Thyroid gland (tissue), 4 donors: ENCODE results near the gene EXOC4. TPM values are rescaled to one million over a fixed set of nuclear protein-coding genes. Genes with fewer than 3 reads are reported as not detected.

ENCODE experiments used
- DNase-seq, 2 donors: peaks; one replicate each; pipeline ENCODE4 v3.0.0-alpha.2; 2019
- H3K27ac ChIP-seq, 3 donors: fragments of 200-600 bp; sonication (generic); 1 replicate in 2 of 3; 2 replicates in 1 of 3; pipeline ENCODE4 v1.5.1; 2016 to 2019; ENCODE audit warnings: mild to moderate bottlenecking in 1 of 3, moderate library complexity in 1 of 3
- H3K27me3 ChIP-seq: fragments of 200-600 bp; sonication (generic); one replicate; pipeline ENCODE4 v1.5.1; 2019
- H3K36me3 ChIP-seq, 2 donors: fragments of 200-600 bp; sonication (generic); one replicate each; pipeline ENCODE4 v1.5.1; 2016 to 2019
- H3K4me1 ChIP-seq, 2 donors: fragments of 200-600 bp; sonication (generic); one replicate each; pipeline ENCODE4 v1.5.1; 2017 to 2019
- H3K4me3 ChIP-seq, 3 donors: fragments of 200-600 bp; sonication (generic); replicated peaks in 1 of 3; 1 replicate in 2 of 3; 2 replicates in 1 of 3; pipeline ENCODE4 v1.5.1; 2016; ENCODE audit warnings: mild to moderate bottlenecking in 1 of 3
- H3K9me3 ChIP-seq: fragments of 200-600 bp; sonication (generic); one replicate; pipeline ENCODE4 v1.5.1; 2017
- POLR2A ChIP-seq, 2 donors: fragments of 450-650 bp; IDR thresholded peaks; one replicate each; pipeline ENCODE4 v1.6.1; 2017; ENCODE audit warnings: antibody characterized with exemption in 2 of 2, mild to moderate bottlenecking in 2 of 2, moderate library complexity in 1 of 2
- WGBS, 2 donors: methylation state at CpG; one replicate each; pipeline ENCODE4 v1.1.5; 2017; 5-methylcytosine and 5-hydroxymethylcytosine counted together
- intact Hi-C: fragments of 100-400 bp; cut with DNase I; formaldehyde crosslinking; loops from one replicate; pipeline ENCODE4 v1.15.1; 2023
- total RNA-seq, 4 donors: library from RNA; depleted of rRNA; stranded (reverse); fragments of >200 nt; gene quantifications; one replicate each; pipeline ENCODE4 v1.2.3, GENCODE V29; 2016
- TF ChIP-seq, protein P1 (sequence below), 6 experiments: fragments of 200-600 bp in 3 of 6; fragments of 450-650 bp in 3 of 6; sonication (generic) in 3 of 6; IDR thresholded peaks; one replicate each; pipeline ENCODE4 v1.5.1; 2016 to 2019; ENCODE audit warnings: antibody characterized with exemption in 6 of 6, mild to moderate bottlenecking in 2 of 6, inconsistent platforms in 1 of 6, moderate library complexity in 1 of 6

The EXOC4 gene
- total RNA-seq, 4 donors from 2014 or later, result 74.0 to 116 (median 107) TPM

DNA sequence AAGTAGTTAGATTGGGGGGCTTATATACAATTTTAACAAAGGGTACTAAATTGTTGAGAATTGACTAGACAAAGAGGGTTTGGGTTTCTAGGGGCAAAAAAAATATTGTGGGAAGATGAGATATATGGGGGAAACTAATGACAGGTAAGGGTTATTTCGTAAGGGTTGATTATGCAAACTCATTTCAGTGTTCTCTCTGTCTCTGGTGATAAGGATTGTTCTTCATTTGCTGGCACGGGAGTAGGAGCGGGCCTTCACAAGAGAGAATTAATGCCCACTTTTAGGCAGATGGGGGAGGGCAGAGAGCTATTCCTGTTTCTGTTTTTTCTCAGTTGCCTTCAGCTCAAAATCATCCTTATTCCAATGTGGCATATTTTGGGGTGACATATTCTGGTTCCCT is 258.4 kb downstream of the EXOC4 start:
- H3K27me3 ChIP-seq, result no peaks in the 10 kb centered on the region
- no peaks in the 10 kb centered on the region for H3K4me1 ChIP-seq
- no peak overlapping the region for H3K27ac ChIP-seq

DNA sequence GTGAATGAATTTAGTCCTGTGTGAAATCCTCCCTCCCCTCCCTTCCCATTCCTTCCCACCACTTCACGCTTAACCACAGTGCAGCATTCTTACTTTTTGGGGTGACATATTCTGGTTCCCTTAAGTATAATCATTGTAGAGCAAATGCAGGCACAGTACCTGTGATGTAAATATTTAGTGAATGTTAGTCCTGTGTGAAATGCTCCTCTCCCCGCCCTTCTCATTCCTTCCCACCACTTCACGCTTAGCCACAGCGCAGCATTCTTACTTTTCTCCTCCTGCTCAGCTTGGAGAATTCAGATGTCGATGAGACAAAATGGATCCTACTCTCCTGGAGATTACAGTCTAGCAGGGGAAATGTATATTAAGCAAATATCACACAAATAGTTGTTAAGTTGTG is 258.8 kb downstream of the EXOC4 start:
- H3K9me3 ChIP-seq, result no peaks in the 10 kb centered on the region
- DNase-seq, result no peak
- no peaks in the 10 kb centered on the region for H3K4me1 ChIP-seq
- H3K27me3 ChIP-seq, result no peaks in the 10 kb centered on the region
- TF ChIP-seq POLR2A (IDR thresholded peaks at IDR 0.05), result no peak
- TF ChIP-seq, protein P1, sequence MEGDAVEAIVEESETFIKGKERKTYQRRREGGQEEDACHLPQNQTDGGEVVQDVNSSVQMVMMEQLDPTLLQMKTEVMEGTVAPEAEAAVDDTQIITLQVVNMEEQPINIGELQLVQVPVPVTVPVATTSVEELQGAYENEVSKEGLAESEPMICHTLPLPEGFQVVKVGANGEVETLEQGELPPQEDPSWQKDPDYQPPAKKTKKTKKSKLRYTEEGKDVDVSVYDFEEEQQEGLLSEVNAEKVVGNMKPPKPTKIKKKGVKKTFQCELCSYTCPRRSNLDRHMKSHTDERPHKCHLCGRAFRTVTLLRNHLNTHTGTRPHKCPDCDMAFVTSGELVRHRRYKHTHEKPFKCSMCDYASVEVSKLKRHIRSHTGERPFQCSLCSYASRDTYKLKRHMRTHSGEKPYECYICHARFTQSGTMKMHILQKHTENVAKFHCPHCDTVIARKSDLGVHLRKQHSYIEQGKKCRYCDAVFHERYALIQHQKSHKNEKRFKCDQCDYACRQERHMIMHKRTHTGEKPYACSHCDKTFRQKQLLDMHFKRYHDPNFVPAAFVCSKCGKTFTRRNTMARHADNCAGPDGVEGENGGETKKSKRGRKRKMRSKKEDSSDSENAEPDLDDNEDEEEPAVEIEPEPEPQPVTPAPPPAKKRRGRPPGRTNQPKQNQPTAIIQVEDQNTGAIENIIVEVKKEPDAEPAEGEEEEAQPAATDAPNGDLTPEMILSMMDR (IDR thresholded peaks at IDR 0.05), result no peak
- no peaks in the 10 kb centered on the region for H3K36me3 ChIP-seq
- H3K27ac ChIP-seq, result no peak overlapping the region
- no peak overlapping the region for H3K4me3 ChIP-seq
- intact Hi-C loops, result no loop called here
- WGBS, 2 donors, result 95 to 98% methylated on average over 5 of the region's 5 CpGs

More for the DNA sequence above, 258.4 kb downstream of the EXOC4 start:
- intact Hi-C loops, result no loop called here
- DNase-seq, result no peak
- Histone ChIP-seq H3K4me3 (no peak overlapping the region), H3K9me3 (no peaks in the 10 kb centered on the region), H3K36me3 (no peaks in the 10 kb centered on the region)
- WGBS, 2 donors, result 96 to 97% methylated on average over 3 of the region's 3 CpGs
- TF ChIP-seq, protein P1 (IDR thresholded peaks at IDR 0.05), result no peak
- no peak for TF ChIP-seq POLR2A (IDR thresholded peaks at IDR 0.05)

DNA sequence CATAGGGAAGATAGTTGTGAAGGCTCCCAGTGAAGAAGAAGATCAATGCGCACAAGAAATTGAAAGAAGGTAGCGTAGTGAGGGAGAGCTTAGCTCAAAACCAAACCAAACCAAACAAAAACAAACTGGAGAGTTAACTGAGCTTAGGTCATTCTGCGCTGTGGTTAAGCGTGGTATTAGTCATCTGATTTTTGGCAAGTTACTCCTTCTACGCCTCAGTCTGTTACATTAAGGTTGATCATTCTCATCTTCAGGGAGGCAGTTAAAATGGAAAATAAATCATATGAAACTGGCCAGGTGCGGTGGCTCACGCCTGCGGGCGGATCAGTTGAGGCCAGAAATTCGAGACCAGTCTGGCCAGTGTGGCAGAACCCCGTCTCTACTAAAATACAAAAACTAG is 259.7 kb downstream of the EXOC4 start:
- no peak overlapping the region for H3K27ac ChIP-seq
- intact Hi-C loops, result no loop called here
- no peaks in the 10 kb centered on the region for H3K4me1 ChIP-seq
- WGBS, 2 donors, result 95 to 97% methylated on average over 11 of the region's 11 CpGs
- TF ChIP-seq POLR2A (IDR thresholded peaks at IDR 0.05), result no peak
- TF ChIP-seq, protein P1 (IDR thresholded peaks at IDR 0.05), result no peak
- H3K9me3 ChIP-seq, result no peaks in the 10 kb centered on the region
- no peak for DNase-seq
- no peaks in the 10 kb centered on the region for H3K27me3 ChIP-seq
- no peaks in the 10 kb centered on the region for H3K36me3 ChIP-seq
- H3K4me3 ChIP-seq, result no peak overlapping the region

DNA sequence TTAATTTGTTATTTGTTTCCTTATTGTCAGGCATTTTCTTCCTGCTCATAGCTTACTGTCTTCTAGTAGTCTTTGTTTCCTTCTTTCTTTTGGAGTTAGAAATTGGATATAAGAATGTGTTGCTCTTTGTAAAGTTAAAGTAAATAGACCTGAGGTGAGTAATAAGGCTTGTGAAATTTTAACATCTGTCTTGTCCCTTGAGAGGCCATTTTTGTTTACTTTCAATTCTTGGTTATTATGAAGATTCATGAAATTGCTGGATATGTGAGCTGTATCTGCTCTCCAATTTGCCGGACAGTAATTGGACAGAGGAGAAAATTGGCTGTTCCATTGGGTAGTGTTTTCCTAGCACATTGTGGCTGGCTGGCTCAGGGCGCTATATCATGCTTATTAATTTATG is 260.7 kb downstream of the EXOC4 start:
- no peaks in the 10 kb centered on the region for H3K4me1 ChIP-seq
- no peak overlapping the region for H3K4me3 ChIP-seq
- DNase-seq, result no peak
- intact Hi-C loops, result no loop called here
- H3K9me3 ChIP-seq, result no peaks in the 10 kb centered on the region
- H3K36me3 ChIP-seq, result no peaks in the 10 kb centered on the region
- 93 to 97% methylated on average over 2 of the region's 2 CpGs for WGBS, 2 donors
- TF ChIP-seq POLR2A (IDR thresholded peaks at IDR 0.05), result no peak
- TF ChIP-seq, protein P1 (IDR thresholded peaks at IDR 0.05), result no peak
- no peaks in the 10 kb centered on the region for H3K27me3 ChIP-seq
- H3K27ac ChIP-seq, result no peak overlapping the region

DNA sequence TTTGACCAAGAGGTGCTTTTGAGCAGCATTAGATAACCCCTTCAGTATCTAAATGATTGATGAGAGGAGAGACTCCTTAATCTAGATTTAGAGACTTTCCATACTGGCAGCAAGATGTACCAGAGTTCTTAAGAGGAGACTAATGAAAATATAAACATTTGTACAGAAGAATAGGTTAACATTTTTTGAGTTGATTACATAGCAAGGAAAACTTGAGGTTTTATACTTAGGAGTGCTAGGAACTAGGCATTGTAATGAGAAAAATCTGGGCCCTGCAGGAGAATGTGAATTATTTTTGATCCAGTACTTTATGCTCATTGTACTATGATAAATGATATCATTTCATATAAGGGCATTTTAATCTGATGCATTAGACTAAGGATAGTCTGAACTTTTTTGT is 261.7 kb downstream of the EXOC4 start:
- Histone ChIP-seq H3K4me1 (no peaks in the 10 kb centered on the region), H3K36me3 (no peaks in the 10 kb centered on the region), H3K27me3 (no peaks in the 10 kb centered on the region), H3K27ac (no peak overlapping the region), H3K9me3 (no peaks in the 10 kb centered on the region), H3K4me3 (no peak overlapping the region)
- TF ChIP-seq POLR2A (IDR thresholded peaks at IDR 0.05), result no peak
- TF ChIP-seq, protein P1 (IDR thresholded peaks at IDR 0.05), result no peak
- DNase-seq, result no peak
- intact Hi-C loops, result no loop called here
